OCI-LY1 (cell line): ENCODE results near the gene NME9.

Experiments
- H2AFZ ChIP-seq: fragments of 200-600 bp; sonication (generic), shearing (Covaris generic); 2 replicates; pipeline ENCODE4 v1.6.0; 2014; ENCODE audit warnings: antibody characterized with exemption, mild to moderate bottlenecking, low read length
- H3F3A ChIP-seq: fragments of 200-600 bp; sonication (generic), shearing (Covaris generic); 2 replicates; pipeline ENCODE4 v1.6.0; 2014; ENCODE audit warnings: mild to moderate bottlenecking, antibody characterized with exemption, low read length, moderate library complexity; ENCODE audit not compliant: insufficient read depth
- H3K27ac ChIP-seq: fragments of 200-600 bp; sonication (generic); 2 replicates; pipeline ENCODE4 v1.5.1; 2014; ENCODE audit warnings: low read length, mixed run types, mild to moderate bottlenecking, low read depth; ENCODE audit not compliant: poor library complexity, severe bottlenecking
- H3K27me3 ChIP-seq: fragments of 200-600 bp; sonication (generic); 2 replicates; pipeline ENCODE4 v1.6.0; 2014; ENCODE audit warnings: antibody characterized with exemption, mild to moderate bottlenecking, low read length, moderate library complexity; ENCODE audit not compliant: insufficient read depth
- H3K36me3 ChIP-seq: fragments of 200-600 bp; sonication (generic); 2 replicates; pipeline ENCODE4 v1.6.1; 2014; ENCODE audit warnings: mild to moderate bottlenecking, antibody characterized with exemption, low read length, moderate library complexity, mixed read lengths; ENCODE audit not compliant: insufficient read depth
- H3K4me1 ChIP-seq: fragments of 200-600 bp; sonication (generic); 2 replicates; pipeline ENCODE4 v1.5.1; 2014; ENCODE audit warnings: mild to moderate bottlenecking, low read length, moderate library complexity; ENCODE audit not compliant: insufficient read depth, severe bottlenecking
- H3K4me2 ChIP-seq: fragments of 200-600 bp; sonication (generic), shearing (Covaris generic); 2 replicates; pipeline ENCODE4 v1.6.1; 2014; ENCODE audit warnings: low read length
- H3K4me3 ChIP-seq: fragments of 200-600 bp; sonication (generic); 2 replicates; pipeline ENCODE4 v1.5.1; 2014; ENCODE audit warnings: low read length, low read depth, mild to moderate bottlenecking, mixed read lengths; ENCODE audit not compliant: poor library complexity, severe bottlenecking
- H3K79me2 ChIP-seq: fragments of 200-600 bp; shearing (Covaris generic); 2 replicates; pipeline ENCODE4 v1.6.1; 2016; ENCODE audit warnings: mixed run types, low read length, mixed read lengths; ENCODE audit not compliant: insufficient read depth
- H3K9ac ChIP-seq: fragments of 200-600 bp; sonication (generic), shearing (Covaris generic); 2 replicates; pipeline ENCODE4 v1.6.1; 2014; ENCODE audit warnings: mild to moderate bottlenecking, low read length, mixed read lengths
- H3K9me2 ChIP-seq: fragments of 200-600 bp; sonication (generic), shearing (Covaris generic); 2 replicates; pipeline ENCODE4 v1.6.1; 2014; ENCODE audit warnings: low read depth, mild to moderate bottlenecking, low read length, mixed read lengths
- H3K9me3 ChIP-seq: fragments of 200-600 bp; shearing (Covaris generic); 2 replicates; pipeline ENCODE4 v1.6.1; 2014; ENCODE audit warnings: low read length, mixed read lengths
- H4K20me1 ChIP-seq: fragments of 200-600 bp; sonication (generic), shearing (Covaris generic); 2 replicates; pipeline ENCODE4 v1.6.0; 2016; ENCODE audit warnings: mild to moderate bottlenecking, low read length; ENCODE audit not compliant: insufficient read depth
- EZH2 ChIP-seq: fragments of 200-600 bp; sonication (generic), shearing (Covaris generic); IDR thresholded peaks from 2 replicates; pipeline ENCODE4 v1.8.0; 2017; ENCODE audit warnings: borderline replicate concordance, mixed run types, mild to moderate bottlenecking, antibody characterized with exemption, low read length, moderate library complexity, mixed read lengths
- TF ChIP-seq, protein P1 (sequence below): fragments of 200-600 bp; sonication (generic), shearing (Covaris generic); IDR thresholded peaks from 2 replicates; pipeline ENCODE4 v1.5.1; 2017; ENCODE audit warnings: mild to moderate bottlenecking, antibody characterized with exemption, low read length, moderate library complexity, mixed read lengths

The NME9 gene

DNA sequence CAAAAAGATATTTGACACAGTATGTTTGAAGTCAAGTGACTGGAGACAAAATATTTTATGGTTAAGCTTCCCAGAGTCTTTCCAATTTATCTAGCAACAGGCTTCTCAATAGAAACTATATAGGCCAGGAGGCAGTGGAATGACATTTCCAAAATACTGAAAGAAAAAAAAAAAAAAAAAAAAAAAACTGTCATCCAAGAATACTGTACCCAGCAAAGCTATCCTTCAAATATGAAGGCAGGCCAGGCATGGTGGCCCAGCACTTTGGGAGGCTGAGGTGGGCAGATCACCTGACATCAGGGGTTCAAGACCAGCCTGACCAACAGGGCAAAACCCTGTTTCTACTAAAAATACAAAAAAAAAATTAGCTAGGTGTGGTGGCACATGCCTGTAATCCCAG is 20.9 kb downstream of the NME9 start:
- 0 out of 2 replicates have a peak, but pooled peaks cover 3% of the 10 kb centered on the region for H3K27me3 ChIP-seq
- no peaks in the 10 kb centered on the region for H3K4me1 ChIP-seq
- no peaks in the 10 kb centered on the region for H4K20me1 ChIP-seq
- H3K9me3 ChIP-seq: peaks cover 7% of the 10 kb centered on the region
- no peak overlapping the region for H3K9ac ChIP-seq
- TF ChIP-seq, protein P1, sequence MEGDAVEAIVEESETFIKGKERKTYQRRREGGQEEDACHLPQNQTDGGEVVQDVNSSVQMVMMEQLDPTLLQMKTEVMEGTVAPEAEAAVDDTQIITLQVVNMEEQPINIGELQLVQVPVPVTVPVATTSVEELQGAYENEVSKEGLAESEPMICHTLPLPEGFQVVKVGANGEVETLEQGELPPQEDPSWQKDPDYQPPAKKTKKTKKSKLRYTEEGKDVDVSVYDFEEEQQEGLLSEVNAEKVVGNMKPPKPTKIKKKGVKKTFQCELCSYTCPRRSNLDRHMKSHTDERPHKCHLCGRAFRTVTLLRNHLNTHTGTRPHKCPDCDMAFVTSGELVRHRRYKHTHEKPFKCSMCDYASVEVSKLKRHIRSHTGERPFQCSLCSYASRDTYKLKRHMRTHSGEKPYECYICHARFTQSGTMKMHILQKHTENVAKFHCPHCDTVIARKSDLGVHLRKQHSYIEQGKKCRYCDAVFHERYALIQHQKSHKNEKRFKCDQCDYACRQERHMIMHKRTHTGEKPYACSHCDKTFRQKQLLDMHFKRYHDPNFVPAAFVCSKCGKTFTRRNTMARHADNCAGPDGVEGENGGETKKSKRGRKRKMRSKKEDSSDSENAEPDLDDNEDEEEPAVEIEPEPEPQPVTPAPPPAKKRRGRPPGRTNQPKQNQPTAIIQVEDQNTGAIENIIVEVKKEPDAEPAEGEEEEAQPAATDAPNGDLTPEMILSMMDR: no peak
- no peak for TF ChIP-seq EZH2
- no peak overlapping the region for H2AFZ ChIP-seq
- no peaks in the 10 kb centered on the region for H3F3A ChIP-seq
- H3K4me3 ChIP-seq: no peak overlapping the region
- H3K79me2 ChIP-seq: no peaks in the 10 kb centered on the region
- no peak overlapping the region for H3K4me2 ChIP-seq
- no peak overlapping the region for H3K27ac ChIP-seq
- no peaks in the 10 kb centered on the region for H3K36me3 ChIP-seq
- no peaks in the 10 kb centered on the region for H3K9me2 ChIP-seq

DNA sequence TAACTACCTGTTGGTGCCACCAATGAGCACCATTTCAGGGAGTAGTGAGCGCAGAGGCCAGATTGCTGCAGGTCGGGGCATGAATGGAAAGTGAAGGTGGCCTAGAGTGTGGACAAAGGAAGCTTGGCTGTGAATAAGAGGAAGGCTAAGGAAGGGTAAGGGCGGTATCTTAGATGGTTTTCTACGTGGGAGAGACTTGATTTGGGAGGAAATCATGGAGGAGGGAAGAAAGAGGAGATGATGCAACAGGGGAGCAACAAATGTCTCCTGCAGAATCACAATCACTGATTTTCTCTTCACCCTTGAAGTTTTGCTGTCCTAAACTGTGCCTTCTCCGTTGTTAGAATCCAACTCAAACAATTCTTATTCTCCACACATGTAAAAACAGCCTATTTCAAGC is 21.8 kb downstream of the NME9 start:
- no peaks in the 10 kb centered on the region for H3F3A ChIP-seq
- peaks cover 7% of the 10 kb centered on the region for H3K9me3 ChIP-seq
- H3K9me2 ChIP-seq: no peaks in the 10 kb centered on the region
- TF ChIP-seq, protein P1: no peak
- no peak for TF ChIP-seq EZH2
- no peak overlapping the region for H3K4me2 ChIP-seq
- no peak overlapping the region for H3K9ac ChIP-seq
- H2AFZ ChIP-seq: no peak overlapping the region
- no peak overlapping the region for H3K4me3 ChIP-seq
- no peak overlapping the region for H3K27ac ChIP-seq
- H3K36me3 ChIP-seq: no peaks in the 10 kb centered on the region
- H4K20me1 ChIP-seq: no peaks in the 10 kb centered on the region
- H3K79me2 ChIP-seq: no peaks in the 10 kb centered on the region
- no peaks in the 10 kb centered on the region for H3K4me1 ChIP-seq
- H3K27me3 ChIP-seq: 0 out of 2 replicates have a peak, but pooled peaks cover 3% of the 10 kb centered on the region

DNA sequence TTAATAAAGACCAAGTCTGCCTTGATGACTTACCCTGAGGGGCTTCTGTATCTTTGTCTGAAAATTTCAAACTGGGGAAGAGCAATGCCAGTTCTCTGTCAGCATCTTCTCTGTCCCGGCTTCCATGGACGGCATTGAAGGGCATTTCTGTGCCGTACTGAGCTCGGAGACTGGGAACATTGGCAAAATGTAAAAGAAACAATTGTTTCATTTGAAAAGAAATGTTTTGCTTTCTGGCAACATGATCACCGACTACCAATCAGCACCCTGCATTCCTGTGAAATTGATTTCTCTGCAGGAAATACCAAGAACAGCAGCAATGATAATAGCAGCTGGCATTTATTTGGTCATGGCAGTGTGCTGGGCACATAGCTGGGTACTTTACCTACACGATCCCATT is 26.2 kb downstream of the NME9 start:
- Histone ChIP-seq H3K9me2 (no peaks in the 10 kb centered on the region), H2AFZ (no peak overlapping the region), H3F3A (no peaks in the 10 kb centered on the region), H4K20me1 (no peaks in the 10 kb centered on the region), H3K79me2 (no peaks in the 10 kb centered on the region), H3K9ac (no peak overlapping the region), H3K27ac (no peak overlapping the region), H3K4me1 (no peaks in the 10 kb centered on the region), H3K27me3 (no peaks in the 10 kb centered on the region), H3K36me3 (peaks cover 5% of the 10 kb centered on the region; the same call in 1 of the 2 replicates), H3K4me2 (no peak overlapping the region), H3K4me3 (no peak overlapping the region), H3K9me3 (peaks cover 4% of the 10 kb centered on the region)
- TF ChIP-seq, protein P1: no peak
